GM12878 (cell line): ENCODE data around the gene RAN. TPM values are rescaled to one million over a fixed set of nuclear protein-coding genes. Genes with fewer than 3 reads are reported as not detected.
"Not testable (repeated sequence)": the region's sequence is repeated elsewhere in the genome, so short reads cannot be mapped to it uniquely, and the experiment has no call there.

Experiments
- ATAC-seq: fragments of 200-7000 bp; cut with Tn5 transposase; 3 replicates; pipeline ENCODE4 v1.9.1; 2020; ENCODE audit warnings: mild to moderate bottlenecking, moderate library complexity
- BruUV-seq: library from RNA; stranded (reverse); fragments of 400-500 nt; replicated peaks from 2 replicates; lab custom pipeline; 2021; lab: Mats Ljungman, UMichigan
- CTCF ChIA-PET: fragments of 300-600 bp; sonication (Branson Sonifier 250); formaldehyde crosslinking; extraction: SDS; loops from one replicate; lab custom pipeline; 2021; ENCODE audit warnings: inconsistent platforms; lab: Yijun Ruan, JAX
- POLR2A ChIA-PET: fragments of 350-600 bp; formaldehyde crosslinking; extraction: SDS; loops from one replicate; lab custom pipeline; 2021; ENCODE audit warnings: inconsistent platforms; lab: Charles Lee
- RAD21 ChIA-PET: fragments of 300-600 bp; sonication (Branson Sonifier 250); formaldehyde crosslinking; loops from one replicate; lab custom pipeline; 2023; ENCODE audit warnings: antibody characterized with exemption; ENCODE audit not compliant: unreplicated experiment; lab: Charles Lee
- SMC1A ChIA-PET: fragments of 300-600 bp; sonication (Branson Sonifier 250); formaldehyde crosslinking; loops from one replicate; lab custom pipeline; 2023; ENCODE audit not compliant: unreplicated experiment, uncharacterized antibody; lab: Charles Lee
- DNase-seq: peaks from one replicate; pipeline ENCODE4 v3.0.0-alpha.2; 2011; ENCODE audit warnings: low read depth, low spot score
- FAIRE-seq: peaks from 3 replicates; lab custom pipeline; 2011; peaks lifted over from hg19 to GRCh38; lab: Jason Lieb, UNC
- H2AFZ ChIP-seq: 2 replicates; pipeline ENCODE4 v1.6.0; 2011; ENCODE audit warnings: low read depth, low read length, control low read depth; ENCODE audit not compliant: control insufficient read depth
- H3K27ac ChIP-seq: 2 replicates; pipeline ENCODE4 v1.5.1; 2011; ENCODE audit warnings: control low read depth; ENCODE audit not compliant: control insufficient read depth, insufficient read depth
- H3K27me3 ChIP-seq, 2 experiments: replicated peaks in 1 of 2; 2 replicates each; pipeline versions ENCODE4 v1.6.0 to v1.6.1; 2011; ENCODE audit warnings: low read length in 1 of 2; ENCODE audit not compliant: control insufficient read depth in 2 of 2, insufficient read depth in 2 of 2
- H3K36me3 ChIP-seq, 2 experiments: 2 replicates each; pipeline ENCODE4 v1.5.1; 2011; ENCODE audit warnings: low read length in 1 of 2; ENCODE audit not compliant: control insufficient read depth in 2 of 2, insufficient read depth in 2 of 2
- H3K4me1 ChIP-seq: 2 replicates; pipeline ENCODE4 v1.6.1; 2011; ENCODE audit warnings: mild to moderate bottlenecking, low read length, moderate library complexity, mixed read lengths; ENCODE audit not compliant: control insufficient read depth, insufficient read depth
- H3K4me2 ChIP-seq: 2 replicates; pipeline ENCODE4 v1.6.0; 2011; ENCODE audit warnings: control low read depth; ENCODE audit not compliant: control insufficient read depth, insufficient read depth
- H3K4me3 ChIP-seq: fragments of 200-600 bp; sonication (generic); 2 replicates; pipeline ENCODE4 v1.5.1; 2016
- H3K79me2 ChIP-seq: 2 replicates; pipeline ENCODE4 v1.6.0; 2011; ENCODE audit warnings: low read length; ENCODE audit not compliant: control insufficient read depth, insufficient read depth
- H3K9ac ChIP-seq: 2 replicates; pipeline ENCODE4 v1.8.0; 2011; ENCODE audit warnings: low read length, control low read depth, mixed read lengths; ENCODE audit not compliant: control insufficient read depth, insufficient read depth
- H3K9me3 ChIP-seq: replicated peaks from 3 replicates; pipeline ENCODE4 v1.5.1; 2011; ENCODE audit warnings: mild to moderate bottlenecking, low read length; ENCODE audit not compliant: control insufficient read depth, insufficient read depth
- H4K20me1 ChIP-seq: 2 replicates; pipeline ENCODE4 v1.6.0; 2011; ENCODE audit not compliant: control insufficient read depth, insufficient read depth
- ATF7 ChIP-seq: fragments of 450-650 bp; IDR thresholded peaks from 2 replicates; pipeline ENCODE4 v1.6.1; 2016; ENCODE audit warnings: low read depth, mild to moderate bottlenecking
- BMI1 ChIP-seq: fragments of 450-650 bp; IDR thresholded peaks from 2 replicates; pipeline ENCODE4 v1.6.1; 2016; ENCODE audit warnings: mild to moderate bottlenecking, moderate library complexity, borderline replicate concordance
- ESRRA ChIP-seq: IDR thresholded peaks from 2 replicates; pipeline ENCODE4 v1.6.1; 2012; ENCODE audit warnings: mild to moderate bottlenecking, low read length, improper control_type of control experiment
- HCFC1 ChIP-seq: fragments of 150-350 bp; IDR thresholded peaks from 2 replicates; pipeline ENCODE4 v1.6.1; 2014; ENCODE audit warnings: low read length
- NR2F1 ChIP-seq: fragments of 450-650 bp; conservative IDR thresholded peaks from 2 replicates; pipeline ENCODE4 v1.6.1; 2017; ENCODE audit warnings: mild to moderate bottlenecking
- NRF1 ChIP-seq: conservative IDR thresholded peaks from 2 replicates; pipeline ENCODE4 v1.6.1; 2011; ENCODE audit warnings: mild to moderate bottlenecking, low read depth, low read length, improper control_type of control experiment
- RELB ChIP-seq: fragments of 450-650 bp; IDR thresholded peaks from 2 replicates; pipeline ENCODE4 v1.6.1; 2017; ENCODE audit warnings: low read depth, mild to moderate bottlenecking, moderate library complexity
- ZBTB33 ChIP-seq: fragments of 450-650 bp; IDR thresholded peaks from 2 replicates; pipeline ENCODE4 v1.6.1; 2017; ENCODE audit warnings: mild to moderate bottlenecking
- ZNF24 ChIP-seq: fragments of 450-650 bp; IDR thresholded peaks from 2 replicates; pipeline ENCODE4 v1.6.1; 2017; ENCODE audit warnings: antibody characterized with exemption, mild to moderate bottlenecking
- ZSCAN29 ChIP-seq: fragments of 450-650 bp; IDR thresholded peaks from 2 replicates; pipeline ENCODE4 v1.6.1; 2017; ENCODE audit warnings: mild to moderate bottlenecking, moderate library complexity
- ZZZ3 ChIP-seq: IDR thresholded peaks from 2 replicates; pipeline ENCODE4 v1.6.1; 2011; ENCODE audit warnings: low read depth; ENCODE audit not compliant: control insufficient read depth, insufficient read length
- WGBS: methylation state at CpG from one replicate; pipeline ENCODE4 v1.1.6; 2016; ENCODE audit warnings: low lambda C conversion rate; ENCODE audit not compliant: insufficient replicate concordance, insufficient coverage; ENCODE audit errors: missing lambda C conversion rate; 5-methylcytosine and 5-hydroxymethylcytosine counted together
- in situ Hi-C: fragments of 300-500 bp; cut with MboI; formaldehyde crosslinking; loops from 9 replicates; pipeline ENCODE4 v1.14.3; 2018; ENCODE audit warnings: mixed read lengths
- intact Hi-C: fragments of 100-400 bp; cut with micrococcal nuclease; formaldehyde crosslinking; loops from one replicate; pipeline ENCODE4 v1.14.2; 2022; ENCODE audit not compliant: unreplicated experiment
- polyA plus RNA-seq, 11 experiments: library from polyadenylated mRNA; depleted of rRNA in 4 of 11; unstranded in 6 of 11; stranded (reverse) in 5 of 11; fragments of >200 nt; fragmentation: Nextera tagmentation in 4 of 11; fragmentation: Illumina TruSeq in 1 of 11; extraction: Ambion mirVana in 4 of 11; extraction: Trizol in 1 of 11; gene quantifications; 1 replicate in 1 of 11; 2 replicates in 10 of 11; pipeline versions ENCODE4 v1.2.1 to v1.2.3, GENCODE V29; 2011 to 2016; ENCODE audit warnings: inconsistent platforms in 2 of 11, missing spikeins in 2 of 11, low read depth in 1 of 11
- total RNA-seq, 4 experiments: library from RNA; depleted of rRNA in 3 of 4; stranded (reverse); fragments of >200 nt in 3 of 4; fragmentation: Illumina TruSeq in 1 of 4; extraction: Trizol in 1 of 4; gene quantifications; 2 replicates each; pipeline versions ENCODE4 v1.2.1 to v1.2.3, GENCODE V29; 2013 to 2021

RAN gene
- total and polyA plus RNA-seq, 10 of the 15 experiments (the other 5 are each of a cell fraction or from before 2014, with no cell fraction given), result 1,598 to 3,769 (median 2,845) TPM

- H3K79me2 ChIP-seq, RAD21 ChIA-PET, ATAC-seq, H3K27ac ChIP-seq, H3K4me2 ChIP-seq, SMC1A ChIA-PET, CTCF ChIA-PET, H3K9me3 ChIP-seq, H3K36me3 ChIP-seq, FAIRE-seq, H3K9ac ChIP-seq, BruUV-seq, in situ Hi-C loops, H3K4me1 ChIP-seq, H4K20me1 ChIP-seq, H2AFZ ChIP-seq, POLR2A ChIA-PET, DNase-seq, intact Hi-C loops, H3K27me3 ChIP-seq, H3K4me3 ChIP-seq: not testable (repeated sequence)
- 83% methylated on average over 11 of the region's 17 CpGs for WGBS
Measured at GRCh38 chr12:130887190-130887589, 15.3 kb downstream of the RAN start.

GRCh38 chr12:130904064-130904463 is 32.2 kb downstream of the RAN start:
- Histone ChIP-seq H3K27ac (no peak overlapping the region), H3K36me3 (no peaks in the 10 kb centered on the region), H3K4me2 (no peak overlapping the region), H2AFZ (no peak overlapping the region), H3K9ac (no peak overlapping the region), H3K79me2 (no peaks in the 10 kb centered on the region), H4K20me1 (no peaks in the 10 kb centered on the region), H3K4me1 (no peaks in the 10 kb centered on the region), H3K4me3 (no peak overlapping the region), H3K27me3 (no peaks in the 10 kb centered on the region), H3K9me3 (no peaks in the 10 kb centered on the region; the same call in 2 of the 3 replicates)
- ChIA-PET CTCF (no interaction called here), SMC1A (no interaction called here), RAD21 (no interaction called here), POLR2A (no interaction called here)
- DNase-seq (no peak), FAIRE-seq (no peak), ATAC-seq (no peak)
- intact Hi-C loops, result no loop called here
- no TSS peak for BruUV-seq
- 47% methylated on average over 2 of the region's 2 CpGs for WGBS
- in situ Hi-C loops, result no loop called here
- TF ChIP-seq ZNF24 (no peak), ZZZ3 (no peak), ATF7 (no peak), ESRRA (no peak), RELB (no peak), NR2F1 (no peak), ZSCAN29 (no peak), ZBTB33 (no peak), HCFC1 (no peak), BMI1 (no peak), NRF1 (no peak)
